GM12801 (cell line): ENCODE results near the gene DEFB124.

ENCODE experiments used
- CTCF ChIP-seq: IDR thresholded peaks from one replicate; pipeline ENCODE4 v1.5.1; 2011; ENCODE audit warnings: control low read depth; ENCODE audit not compliant: insufficient read length; ENCODE audit errors: extremely low read depth

The DEFB124 gene

GRCh38 chr20:31474758-31475427 lies at the start of gene DEFB124, which contains the start of gene REM1:
Gene DEFB124, minus strand, starts transcription at chr20:31475127. Its CDS starts 2,114 bp downstream, at chr20:31473013.
Gene REM1, plus strand, starts transcription at chr20:31475288. Its CDS starts 1,158 bp downstream, at chr20:31476446.
- TF ChIP-seq CTCF: no peak

- TF ChIP-seq CTCF: no peak
Observed at GRCh38 chr20:31523361-31524283, 48.7 kb upstream of the DEFB124 start.

GRCh38 chr20:31522731-31523130 lies 47.8 kb upstream of the DEFB124 start:
- TF ChIP-seq CTCF: no peak

GRCh38 chr20:31517373-31517772 lies 42.4 kb upstream of the DEFB124 start:
- TF ChIP-seq CTCF: no peak

GRCh38 chr20:31516651-31517050 lies 41.7 kb upstream of the DEFB124 start:
- TF ChIP-seq CTCF: no peak

GRCh38 chr20:31516166-31516565 lies 41.2 kb upstream of the DEFB124 start:
- no peak for TF ChIP-seq CTCF

GRCh38 chr20:31515775-31516107 lies 40.8 kb upstream of the DEFB124 start:
- TF ChIP-seq CTCF: no peak
